Suprapubic skin (tissue), 4 donors: ENCODE data around the gene TSC22D4. TPM values are rescaled to one million over a fixed set of nuclear protein-coding genes. Genes with fewer than 3 reads are reported as not detected.

Experiments used
- DNase-seq, 2 donors: peaks; one replicate each; pipeline ENCODE4 v3.0.0-alpha.2; 2019; ENCODE audit warnings: low spot score in 2 of 2
- H3K27ac ChIP-seq: fragments of 200-600 bp; sonication (generic); one replicate; pipeline ENCODE4 v1.5.1; 2019
- H3K27me3 ChIP-seq: fragments of 200-600 bp; sonication (generic); one replicate; pipeline ENCODE4 v1.5.1; 2019
- H3K36me3 ChIP-seq: fragments of 200-600 bp; sonication (generic); one replicate; pipeline ENCODE4 v1.5.1; 2019
- H3K4me1 ChIP-seq: fragments of 200-600 bp; sonication (generic); one replicate; pipeline ENCODE4 v1.5.1; 2019
- H3K4me3 ChIP-seq: fragments of 200-600 bp; sonication (generic); one replicate; pipeline ENCODE4 v1.5.1; 2019; ENCODE audit warnings: mild to moderate bottlenecking
- H3K9me3 ChIP-seq: fragments of 200-600 bp; sonication (generic); one replicate; pipeline ENCODE4 v1.5.1; 2019
- EP300 ChIP-seq: sonication (generic); formaldehyde crosslinking; IDR thresholded peaks from one replicate; pipeline ENCODE4 v1.6.1; 2017; ENCODE audit warnings: antibody characterized with exemption
- POLR2A ChIP-seq, 2 donors: fragments of 450-650 bp; IDR thresholded peaks; one replicate each; pipeline ENCODE4 v1.6.1; 2017; ENCODE audit warnings: antibody characterized with exemption in 2 of 2, mild to moderate bottlenecking in 2 of 2, moderate library complexity in 2 of 2
- POLR2AphosphoS5 ChIP-seq, 3 donors: sonication (generic); formaldehyde crosslinking; IDR thresholded peaks; one replicate each; pipeline ENCODE4 v1.6.1; 2017; ENCODE audit warnings: antibody characterized with exemption in 3 of 3
- WGBS: methylation state at CpG from one replicate; pipeline ENCODE4 v1.1.5; 2018; 5-methylcytosine and 5-hydroxymethylcytosine counted together
- total RNA-seq, 4 donors: library from RNA; depleted of rRNA; stranded (reverse); fragments of >200 nt; gene quantifications; one replicate each; pipeline ENCODE4 v1.1.0, GENCODE V29; 2016
- TF ChIP-seq, protein P1 (sequence below), 2 donors: fragments of 200-600 bp in 1 of 2; fragments of 450-650 bp in 1 of 2; sonication (generic) in 1 of 2; IDR thresholded peaks; one replicate each; pipeline ENCODE4 v1.5.1; 2016 to 2019; ENCODE audit warnings: antibody characterized with exemption in 2 of 2, mild to moderate bottlenecking in 1 of 2, moderate library complexity in 1 of 2

Gene TSC22D4
- total RNA-seq, 4 donors from 2014 or later = 52.7 to 67.2 (median 57.3) TPM

GRCh38 chr7:100490483-100491191, 11.6 kb upstream of the TSC22D4 start:
- Histone ChIP-seq H3K27ac (no peak overlapping the region), H3K4me3 (no peak overlapping the region), H3K27me3 (peaks cover 5% of the 10 kb centered on the region), H3K4me1 (peaks cover 14% of the 10 kb centered on the region), H3K9me3 (no peaks in the 10 kb centered on the region), H3K36me3 (no peaks in the 10 kb centered on the region)
- DNase-seq = no peak
- 93% methylated on average over 5 of the region's 25 CpGs for WGBS
- no peak for TF ChIP-seq EP300
- TF ChIP-seq, protein P1, sequence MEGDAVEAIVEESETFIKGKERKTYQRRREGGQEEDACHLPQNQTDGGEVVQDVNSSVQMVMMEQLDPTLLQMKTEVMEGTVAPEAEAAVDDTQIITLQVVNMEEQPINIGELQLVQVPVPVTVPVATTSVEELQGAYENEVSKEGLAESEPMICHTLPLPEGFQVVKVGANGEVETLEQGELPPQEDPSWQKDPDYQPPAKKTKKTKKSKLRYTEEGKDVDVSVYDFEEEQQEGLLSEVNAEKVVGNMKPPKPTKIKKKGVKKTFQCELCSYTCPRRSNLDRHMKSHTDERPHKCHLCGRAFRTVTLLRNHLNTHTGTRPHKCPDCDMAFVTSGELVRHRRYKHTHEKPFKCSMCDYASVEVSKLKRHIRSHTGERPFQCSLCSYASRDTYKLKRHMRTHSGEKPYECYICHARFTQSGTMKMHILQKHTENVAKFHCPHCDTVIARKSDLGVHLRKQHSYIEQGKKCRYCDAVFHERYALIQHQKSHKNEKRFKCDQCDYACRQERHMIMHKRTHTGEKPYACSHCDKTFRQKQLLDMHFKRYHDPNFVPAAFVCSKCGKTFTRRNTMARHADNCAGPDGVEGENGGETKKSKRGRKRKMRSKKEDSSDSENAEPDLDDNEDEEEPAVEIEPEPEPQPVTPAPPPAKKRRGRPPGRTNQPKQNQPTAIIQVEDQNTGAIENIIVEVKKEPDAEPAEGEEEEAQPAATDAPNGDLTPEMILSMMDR (IDR thresholded peaks at IDR 0.05) = no peak
- TF ChIP-seq POLR2A (IDR thresholded peaks at IDR 0.05) = no peak
- TF ChIP-seq POLR2AphosphoS5 (IDR thresholded peaks at IDR 0.05) = no peak

- Histone ChIP-seq H3K4me3 (no peak overlapping the region), H3K4me1 (peaks cover 17% of the 10 kb centered on the region), H3K36me3 (no peaks in the 10 kb centered on the region), H3K27me3 (peaks cover 5% of the 10 kb centered on the region), H3K27ac (no peak overlapping the region), H3K9me3 (no peaks in the 10 kb centered on the region)
- 53% methylated on average over 5 of the region's 9 CpGs for WGBS
- DNase-seq = no peak
- TF ChIP-seq EP300 = no peak
- TF ChIP-seq, protein P1 (IDR thresholded peaks at IDR 0.05) = no peak
- TF ChIP-seq POLR2A (IDR thresholded peaks at IDR 0.05) = no peak
- TF ChIP-seq POLR2AphosphoS5 (IDR thresholded peaks at IDR 0.05) = no peak
These were observed 10.8 kb upstream of the TSC22D4 start for GRCh38 chr7:100489824-100490223.

GRCh38 chr7:100489121-100489520, 10.1 kb upstream of the TSC22D4 start:
- no peak for DNase-seq
- H3K36me3 ChIP-seq = no peaks in the 10 kb centered on the region
- H3K4me1 ChIP-seq = peaks cover 16% of the 10 kb centered on the region
- TF ChIP-seq, protein P1 (IDR thresholded peaks at IDR 0.05) = no peak
- 68% methylated on average over 2 of the region's 10 CpGs for WGBS
- no peaks in the 10 kb centered on the region for H3K9me3 ChIP-seq
- H3K27ac ChIP-seq = no peak overlapping the region
- H3K4me3 ChIP-seq = no peak overlapping the region
- peaks cover 5% of the 10 kb centered on the region for H3K27me3 ChIP-seq

- H3K9me3 ChIP-seq = no peaks in the 10 kb centered on the region
- H3K27ac ChIP-seq = no peak overlapping the region
- peaks cover 2% of the 10 kb centered on the region for H3K27me3 ChIP-seq
- WGBS = 95% methylated on average over 22 of the region's 44 CpGs
- no peak for DNase-seq
- no peak overlapping the region for H3K4me3 ChIP-seq
- no peaks in the 10 kb centered on the region for H3K36me3 ChIP-seq
- TF ChIP-seq EP300 (no peak), POLR2A (IDR thresholded peaks at IDR 0.05) (no peak), POLR2AphosphoS5 (IDR thresholded peaks at IDR 0.05) (no peak)
- TF ChIP-seq, protein P1 (IDR thresholded peaks at IDR 0.05) = no peak
- peaks cover 16% of the 10 kb centered on the region for H3K4me1 ChIP-seq
These were observed 9.5 kb upstream of the TSC22D4 start for GRCh38 chr7:100488333-100489095.

- Histone ChIP-seq H3K27ac (no peak overlapping the region), H3K4me3 (no peak overlapping the region), H3K9me3 (no peaks in the 10 kb centered on the region), H3K27me3 (no peaks in the 10 kb centered on the region), H3K36me3 (no peaks in the 10 kb centered on the region), H3K4me1 (peaks cover 22% of the 10 kb centered on the region)
- WGBS = 87% methylated on average over 27 of the region's 30 CpGs
- no peak for TF ChIP-seq POLR2A (IDR thresholded peaks at IDR 0.05)
- no peak for DNase-seq
These were observed 7.9 kb upstream of the TSC22D4 start for GRCh38 chr7:100486753-100487446.
